HPDE6-E6E7 (cell line): ENCODE results near the gene RAB26.

ENCODE experiments used
- DNase-seq: peaks from one replicate; pipeline ENCODE4 v3.0.0; 2011; ENCODE audit warnings: missing footprints; ENCODE audit errors: extremely low spot score

RAB26 gene

DNA sequence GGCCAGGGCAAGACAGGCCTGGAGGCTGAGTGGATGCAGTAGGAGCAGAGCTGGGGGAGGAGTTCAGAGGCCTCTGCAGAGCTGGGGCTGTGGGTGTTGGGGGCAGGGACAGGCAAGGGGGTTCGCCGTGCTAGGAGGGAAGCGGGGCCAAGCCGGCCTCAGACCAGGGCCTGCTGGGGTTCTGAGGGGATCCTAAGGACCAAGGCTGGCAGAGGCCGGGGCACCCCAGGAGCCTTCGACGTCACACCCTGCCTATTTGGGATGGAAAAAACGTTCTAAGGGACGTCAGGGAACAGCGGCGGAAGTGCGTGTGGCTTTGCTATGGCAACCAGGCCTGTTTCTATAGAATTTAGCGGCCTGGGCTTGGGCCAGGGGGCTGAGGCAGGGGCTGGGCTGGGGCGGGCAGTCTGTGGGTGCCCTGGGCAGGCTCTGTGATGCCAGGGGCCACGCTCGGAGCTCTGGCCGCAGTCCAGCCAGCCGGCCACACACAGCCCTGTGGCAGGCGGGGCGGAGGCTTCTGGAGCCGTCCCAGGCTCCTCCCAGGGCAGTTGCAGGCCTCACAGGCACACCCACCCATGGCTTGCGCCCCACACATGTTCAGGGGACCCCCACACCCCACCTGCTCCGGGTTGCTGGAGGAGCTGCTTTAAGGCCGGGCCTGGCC lies 10.9 kb downstream of the RAB26 start:
- no peak for DNase-seq

DNA sequence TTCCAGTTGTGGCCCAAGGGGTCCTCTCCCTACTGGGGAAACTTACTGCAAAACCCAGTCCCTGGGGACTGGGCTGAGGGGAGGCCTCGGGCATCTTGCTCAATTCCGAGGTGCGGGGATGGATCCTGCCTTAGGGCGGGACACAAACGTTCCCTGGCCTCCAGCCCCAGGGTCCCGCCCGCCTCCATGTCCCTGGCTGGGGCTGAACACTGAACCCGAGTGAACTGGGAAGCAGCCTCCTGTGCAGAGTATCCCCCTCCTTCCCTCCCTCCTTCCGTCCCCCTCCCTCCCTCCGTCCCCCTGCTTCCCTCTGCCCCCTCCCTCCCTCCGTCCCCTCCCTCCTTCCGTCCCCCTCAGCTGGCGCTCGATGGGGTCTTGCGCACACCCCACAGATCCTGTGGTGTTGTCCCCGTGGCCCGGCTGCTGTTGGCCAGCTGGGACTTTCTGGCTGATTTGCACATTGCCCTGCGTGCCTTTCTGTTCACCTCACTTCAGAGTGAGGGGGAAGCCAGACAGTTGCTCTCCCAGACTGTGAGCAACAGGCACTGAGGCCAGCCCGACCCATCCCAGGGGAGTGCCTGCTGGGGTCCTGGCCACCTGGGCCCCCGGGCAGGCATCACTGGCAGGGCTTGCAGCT lies 12.6 kb downstream of the RAB26 start:
- DNase-seq = no peak

DNA sequence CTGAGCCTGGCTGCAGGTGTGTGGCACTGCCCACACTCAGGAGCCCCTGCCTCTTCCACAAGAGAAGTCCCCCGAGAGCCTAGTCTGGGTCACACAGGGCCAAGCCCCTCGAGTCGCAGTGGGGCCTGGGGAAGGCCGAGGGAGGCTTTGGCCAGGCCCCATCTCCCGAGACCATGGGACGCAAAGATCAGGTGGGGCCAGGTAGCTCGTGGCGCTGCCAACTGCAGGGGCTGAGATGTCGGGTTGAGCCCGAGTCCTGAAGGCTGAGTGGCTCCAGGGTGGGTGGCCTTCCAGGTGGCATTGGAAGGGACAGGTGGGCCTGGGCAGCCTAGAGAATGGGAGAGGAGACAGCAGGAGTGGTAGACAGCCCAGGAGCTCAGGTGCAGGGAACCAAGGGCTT lies 13.5 kb downstream of the RAB26 start:
- DNase-seq = no peak

DNA sequence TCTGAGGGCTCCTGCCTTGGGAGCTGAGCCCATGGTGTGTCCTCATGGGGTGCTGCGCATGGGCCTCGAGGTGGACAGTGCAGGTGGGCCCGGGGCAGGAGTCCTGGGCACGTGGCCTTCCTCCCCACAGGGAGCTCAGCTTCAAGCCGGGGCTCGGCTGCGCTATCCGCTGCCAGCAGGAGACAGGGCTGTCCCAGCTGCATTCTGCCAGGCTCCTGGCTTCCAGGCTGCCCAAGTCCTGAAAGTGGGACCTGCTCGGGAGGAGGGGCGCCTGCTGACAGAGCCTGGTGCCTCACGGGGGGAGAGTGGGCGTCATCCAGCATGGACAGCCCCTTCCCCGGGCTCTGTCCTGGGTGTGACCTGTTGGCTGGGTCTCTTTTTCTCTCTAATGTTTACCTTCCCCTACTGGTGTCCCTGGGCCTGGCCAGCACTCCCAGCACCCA lies 14.3 kb downstream of the RAB26 start:
- DNase-seq = no peak

DNA sequence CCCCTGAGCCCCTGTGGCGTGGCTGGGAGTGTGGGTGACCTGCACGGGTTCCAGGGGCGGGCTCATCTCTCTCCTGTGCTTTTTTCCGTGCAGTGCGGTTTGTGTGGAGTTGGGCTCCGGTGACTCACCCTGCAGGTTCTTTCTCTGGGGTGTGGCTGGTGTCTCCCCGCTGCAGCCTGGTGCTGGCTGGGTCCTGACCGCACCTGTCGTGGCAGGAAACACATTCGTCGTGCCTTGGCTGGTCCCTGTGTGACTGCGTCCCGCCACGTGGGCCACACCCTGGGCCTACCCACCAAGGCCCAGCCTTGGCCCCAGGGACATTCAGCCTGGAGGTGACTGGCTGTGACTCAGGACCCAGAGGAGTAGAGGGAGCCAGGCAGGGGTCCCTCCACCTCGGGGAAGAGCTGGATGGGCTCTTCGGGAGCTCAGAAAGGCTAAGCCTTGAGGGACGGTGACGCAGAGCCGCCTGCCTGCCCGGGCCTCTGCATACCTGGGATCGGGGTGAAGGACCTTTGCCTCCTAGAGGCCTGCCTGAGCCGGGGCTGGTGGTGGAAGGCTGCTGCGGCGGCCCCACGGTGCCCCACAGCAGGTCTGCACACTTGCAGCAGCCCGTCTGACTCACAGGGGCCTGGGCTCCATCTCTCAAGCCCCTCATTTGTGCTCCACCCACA lies 14.9 kb downstream of the RAB26 start:
- peak; percentile 85 for DNase-seq

DNA sequence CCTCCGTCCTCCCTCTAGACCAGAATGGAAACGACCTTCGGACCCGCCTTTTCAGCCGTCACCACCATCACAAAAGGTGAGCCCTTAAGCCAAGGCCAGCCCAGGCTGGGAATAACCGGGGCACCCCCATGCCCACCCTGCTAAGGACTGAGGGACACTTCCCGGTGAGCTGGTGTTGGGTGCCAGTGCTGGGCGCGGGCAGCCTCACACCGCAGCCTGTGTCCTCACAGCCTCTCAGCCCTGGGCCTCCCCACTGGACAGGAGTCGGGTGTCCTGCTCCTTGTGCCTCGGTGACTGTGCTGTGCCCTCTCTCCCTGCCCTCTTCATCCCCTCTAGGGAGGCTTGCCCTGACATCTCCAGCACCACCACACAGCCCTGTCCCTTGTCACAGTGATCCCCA lies 17.4 kb downstream of the RAB26 start:
- DNase-seq = no peak

DNA sequence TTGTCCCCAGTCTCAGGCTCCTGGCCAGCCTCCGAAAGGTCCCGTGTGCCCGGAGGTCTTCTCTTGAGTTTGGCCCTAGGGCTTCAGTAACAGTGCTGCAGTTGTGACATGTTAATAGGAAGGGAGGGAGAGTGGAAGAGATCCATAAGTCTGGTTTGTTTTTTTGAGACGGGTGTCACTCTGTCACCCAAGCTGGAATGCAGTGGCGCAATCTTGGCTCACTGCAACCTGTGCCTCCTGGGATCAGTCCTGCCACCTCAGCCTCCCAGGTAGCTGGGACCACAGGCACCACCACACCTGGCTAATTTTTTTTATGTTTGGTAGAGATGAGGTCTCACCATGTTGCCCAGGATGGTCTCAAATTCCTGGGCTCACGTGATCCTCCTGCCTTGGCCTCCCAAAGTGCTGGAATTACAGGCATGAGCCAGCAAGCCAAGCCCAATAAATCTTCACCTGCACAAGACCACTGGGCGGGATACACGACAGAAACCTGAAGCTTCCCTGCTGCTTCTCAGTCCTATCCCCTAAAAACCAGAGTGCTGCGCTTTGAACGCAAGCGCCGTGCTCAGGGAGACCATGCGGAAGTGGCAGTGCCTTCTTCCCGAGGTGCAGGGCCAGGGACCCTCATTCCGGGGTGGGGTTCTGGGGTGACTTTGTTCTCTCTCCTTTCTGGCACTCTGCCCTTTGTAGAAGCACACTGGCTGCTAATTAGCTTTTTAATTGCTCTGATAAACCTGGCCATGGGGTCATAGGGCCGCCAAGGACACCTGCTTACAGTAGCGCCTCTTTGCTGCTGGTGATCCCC lies 18.0 kb downstream of the RAB26 start:
- DNase-seq = no peak

DNA sequence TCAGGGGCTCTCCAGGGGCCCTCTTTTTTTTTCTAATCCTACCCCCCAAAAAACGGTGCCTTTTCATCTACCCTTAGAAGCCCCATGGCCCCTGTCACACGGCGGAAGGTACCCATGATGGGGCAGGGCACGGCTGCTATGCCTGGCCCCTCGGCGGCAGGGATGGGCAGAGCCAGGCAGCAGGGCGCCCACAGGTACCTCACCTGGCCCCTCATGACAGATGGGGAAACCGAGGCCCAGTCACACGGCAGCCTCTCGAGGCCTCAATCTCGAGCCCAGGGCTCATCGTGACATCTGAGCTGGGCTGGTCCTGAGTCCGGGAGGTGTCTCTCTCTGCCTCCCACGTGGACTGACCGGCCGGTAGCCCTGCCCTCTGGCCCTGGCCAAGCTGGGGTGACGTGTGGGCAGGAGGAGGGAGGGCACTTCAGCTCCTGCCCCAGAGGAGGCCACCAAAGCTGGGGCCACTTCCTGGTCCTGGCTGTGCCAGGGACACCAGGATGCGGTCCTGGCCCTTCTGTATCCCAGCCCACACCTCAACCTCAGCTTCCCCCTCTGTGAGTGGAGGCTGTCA lies 18.7 kb downstream of the RAB26 start:
- no peak for DNase-seq

DNA sequence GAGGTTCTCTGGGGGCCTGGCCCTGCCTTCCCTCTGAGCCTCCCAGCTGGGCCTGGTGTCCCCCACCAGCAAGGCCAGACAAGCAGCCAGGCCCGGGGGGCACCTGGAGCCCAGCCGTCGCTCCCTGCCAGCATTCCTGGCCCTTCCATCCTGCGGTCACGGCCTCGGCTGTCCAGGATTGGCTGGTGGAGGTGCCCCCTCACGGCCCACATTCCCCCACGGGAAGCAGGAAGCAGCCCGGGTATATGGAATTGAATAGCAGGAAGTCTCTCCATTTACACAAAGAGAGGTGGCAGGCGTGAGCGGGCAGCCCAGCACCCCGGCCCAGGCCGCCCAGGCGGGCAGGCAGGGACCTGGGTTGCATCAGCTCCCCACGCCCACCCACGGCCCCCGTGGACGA lies 21.7 kb downstream of the RAB26 start:
- DNase-seq = no peak

DNA sequence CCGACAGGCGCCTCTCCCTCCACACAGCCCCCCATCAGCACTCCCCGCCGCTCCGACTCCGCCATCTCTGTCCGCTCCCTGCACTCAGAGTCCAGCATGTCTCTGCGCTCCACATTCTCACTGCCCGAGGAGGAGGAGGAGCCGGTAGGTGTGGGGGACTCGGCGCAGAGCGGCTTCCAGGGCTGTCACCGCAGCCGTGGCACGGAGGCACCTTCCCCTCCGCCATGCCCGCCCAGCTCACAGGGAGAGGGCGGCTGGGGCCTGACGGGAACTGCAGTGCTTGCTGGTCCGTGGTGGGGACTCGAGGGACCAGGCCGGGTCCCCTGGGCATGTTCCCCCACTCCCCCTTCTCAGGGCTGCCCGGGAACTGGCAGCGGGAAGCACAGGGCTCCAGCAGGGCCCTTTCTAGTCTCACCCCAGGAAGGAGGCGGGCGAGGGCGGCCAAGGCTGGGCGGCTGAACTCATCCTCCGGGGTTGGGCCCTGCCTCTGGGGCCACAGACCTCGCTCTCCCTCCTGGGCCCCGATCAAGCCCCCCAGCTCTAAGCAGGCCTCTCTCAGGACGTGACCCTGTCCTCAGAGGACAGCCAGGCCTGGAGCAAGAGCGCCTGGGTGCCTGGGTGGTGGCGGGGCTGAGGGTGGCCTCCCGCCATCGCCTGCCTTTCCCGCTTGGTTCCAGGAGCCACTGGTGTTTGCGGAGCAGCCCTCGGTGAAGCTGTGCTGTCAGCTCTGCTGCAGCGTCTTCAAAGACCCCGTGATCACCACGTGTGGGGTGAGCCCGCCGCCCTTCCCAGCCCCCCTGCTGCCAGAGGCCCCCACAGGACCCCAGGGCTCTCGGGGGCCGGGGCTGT lies 22.4 kb downstream of the RAB26 start:
- no peak for DNase-seq

DNA sequence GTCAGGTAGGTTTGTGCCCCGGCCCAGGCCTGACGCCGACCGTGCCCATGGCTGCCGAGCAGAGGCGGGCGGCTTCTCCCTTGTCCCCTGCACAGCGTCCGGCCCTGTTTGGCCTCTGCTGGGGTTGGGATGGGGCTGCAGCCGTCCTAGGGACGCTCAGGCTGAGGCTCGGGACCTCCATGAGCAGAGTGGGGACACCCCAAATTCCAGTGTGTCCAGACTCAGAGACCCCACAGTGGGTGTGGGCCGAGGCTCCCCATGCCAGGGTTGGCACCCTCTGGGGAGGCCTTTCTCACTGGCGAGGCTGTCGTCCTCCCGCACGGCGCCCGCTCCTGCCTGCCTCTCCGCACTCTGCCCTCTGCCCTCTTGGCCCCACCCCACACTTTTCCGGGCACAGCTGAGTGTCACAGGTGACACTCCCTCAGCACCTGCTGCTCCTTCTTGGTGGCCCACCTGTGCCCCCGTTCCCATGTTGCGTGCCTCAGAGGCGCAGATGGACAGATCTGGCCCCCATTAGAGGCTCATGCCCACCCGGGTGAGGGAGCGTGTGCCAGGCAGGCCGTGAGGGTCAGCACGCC lies 23.3 kb downstream of the RAB26 start:
- no peak for DNase-seq

DNA sequence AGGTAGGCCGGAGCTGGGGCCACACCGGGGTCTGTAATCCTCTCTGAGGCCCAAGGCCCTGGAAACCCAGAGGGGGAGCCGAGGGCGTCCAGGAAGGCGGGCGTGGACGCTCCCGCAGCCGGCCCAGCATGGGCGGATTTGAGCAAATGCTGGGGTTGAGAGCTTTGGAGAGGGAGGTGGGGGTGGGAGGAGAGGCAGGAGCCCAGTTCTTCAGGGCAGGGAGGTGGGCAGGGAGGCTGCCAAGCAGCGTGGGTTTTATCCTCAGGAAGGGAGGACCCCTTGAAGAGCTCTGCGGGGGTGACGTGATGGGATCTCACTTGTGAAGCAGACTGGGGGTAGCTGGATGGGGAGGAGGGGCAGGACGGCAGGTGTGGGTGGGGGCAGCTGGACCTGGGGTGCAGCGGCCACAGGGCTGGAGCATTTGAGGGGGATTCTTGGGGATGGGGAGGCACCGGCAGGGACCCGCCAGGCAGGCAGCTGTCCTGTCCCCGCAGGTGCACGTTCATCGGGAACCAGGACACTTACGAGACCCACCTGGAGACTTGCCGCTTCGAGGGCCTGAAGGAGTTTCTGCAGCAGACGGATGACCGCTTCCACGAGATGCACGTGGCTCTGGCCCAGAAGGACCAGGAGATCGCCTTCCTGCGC lies 24.4 kb downstream of the RAB26 start:
- DNase-seq = no peak

DNA sequence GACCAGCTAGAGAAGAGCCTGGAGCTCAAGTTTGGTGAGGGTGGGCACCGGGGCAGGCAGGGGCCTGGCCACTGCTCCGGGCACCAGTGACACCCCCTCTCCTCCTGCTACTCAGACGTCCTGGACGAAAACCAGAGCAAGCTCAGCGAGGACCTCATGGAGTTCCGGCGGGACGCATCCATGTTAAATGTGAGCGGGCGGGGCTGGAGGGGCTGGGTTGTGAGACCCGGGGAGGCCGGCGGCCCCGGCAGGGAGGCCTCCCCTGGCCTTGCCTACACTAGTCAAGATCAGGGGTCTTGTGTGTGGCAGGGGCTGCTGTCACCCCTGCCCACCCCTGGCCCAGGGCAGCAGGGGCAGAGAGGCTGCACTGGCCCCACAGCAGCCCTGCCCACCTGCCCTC lies 24.9 kb downstream of the RAB26 start:
- no peak for DNase-seq

DNA sequence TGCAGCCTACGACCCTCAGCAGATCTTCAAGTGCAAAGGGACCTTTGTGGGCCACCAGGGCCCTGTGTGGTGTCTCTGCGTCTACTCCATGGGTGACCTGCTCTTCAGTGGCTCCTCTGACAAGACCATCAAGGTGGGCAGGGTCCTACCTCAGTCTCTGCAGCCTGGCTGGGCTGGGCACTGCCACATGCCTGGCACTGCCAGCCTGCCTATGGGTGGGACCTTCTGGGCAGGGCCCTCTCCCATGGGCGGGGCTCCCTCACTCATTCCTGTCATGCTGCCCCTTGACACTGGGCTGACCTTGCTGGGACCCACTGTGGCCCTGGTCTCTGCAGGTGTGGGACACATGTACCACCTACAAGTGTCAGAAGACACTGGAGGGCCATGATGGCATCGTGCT lies 25.5 kb downstream of the RAB26 start:
- DNase-seq = no peak

DNA sequence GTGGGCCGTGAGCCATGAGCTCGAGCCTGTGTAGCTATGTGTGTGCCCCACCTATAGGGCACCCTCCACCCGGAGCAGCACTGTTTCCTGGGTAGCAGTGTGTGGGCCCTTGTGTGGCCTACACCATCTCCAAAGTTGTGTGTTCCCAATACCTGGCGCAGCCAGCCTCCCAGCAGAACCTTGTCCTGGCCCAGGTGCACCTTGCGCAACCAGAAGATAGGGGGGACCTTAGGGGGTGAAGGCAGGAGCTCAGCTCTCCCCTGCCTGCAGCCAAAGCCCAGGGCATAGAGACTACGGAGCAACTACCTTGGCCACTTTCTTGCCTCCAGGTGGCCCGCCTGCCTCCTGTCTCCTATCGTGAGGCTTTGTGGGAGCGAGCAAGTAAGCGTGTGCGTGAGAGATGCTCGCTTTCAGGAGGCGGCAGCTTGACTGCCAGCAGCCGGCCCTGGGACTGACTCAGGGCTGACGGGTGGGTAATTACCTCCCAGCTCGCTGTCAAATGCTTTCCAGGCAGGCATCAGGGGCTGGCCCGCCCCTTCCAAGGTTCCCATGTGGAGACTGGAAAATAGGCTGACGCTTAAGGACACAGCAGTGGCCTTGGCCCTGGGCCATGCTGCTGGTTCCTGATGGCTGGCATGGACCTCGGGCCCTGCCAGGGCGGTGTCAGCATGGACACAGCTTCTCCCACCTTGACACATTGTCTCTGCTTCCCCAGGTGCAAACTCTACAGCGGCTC lies 26.1 kb downstream of the RAB26 start:
- no peak for DNase-seq

DNA sequence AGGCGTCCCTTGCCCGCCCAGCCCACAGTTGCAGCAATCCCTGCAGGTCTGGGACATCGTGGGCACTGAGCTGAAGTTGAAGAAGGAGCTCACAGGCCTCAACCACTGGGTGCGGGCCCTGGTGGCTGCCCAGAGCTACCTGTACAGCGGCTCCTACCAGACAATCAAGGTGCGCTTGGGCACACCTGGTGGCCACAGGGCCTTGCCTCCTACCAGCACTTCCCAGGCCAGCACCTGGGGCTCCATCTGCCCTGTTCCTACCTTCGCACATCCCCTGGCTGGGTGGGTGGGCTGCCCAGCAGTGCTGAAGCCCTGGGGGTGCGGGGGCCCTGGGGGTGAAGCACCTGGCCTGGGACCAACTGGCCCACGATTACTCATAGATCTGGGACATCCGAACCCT lies 27.0 kb downstream of the RAB26 start:
- no peak for DNase-seq

DNA sequence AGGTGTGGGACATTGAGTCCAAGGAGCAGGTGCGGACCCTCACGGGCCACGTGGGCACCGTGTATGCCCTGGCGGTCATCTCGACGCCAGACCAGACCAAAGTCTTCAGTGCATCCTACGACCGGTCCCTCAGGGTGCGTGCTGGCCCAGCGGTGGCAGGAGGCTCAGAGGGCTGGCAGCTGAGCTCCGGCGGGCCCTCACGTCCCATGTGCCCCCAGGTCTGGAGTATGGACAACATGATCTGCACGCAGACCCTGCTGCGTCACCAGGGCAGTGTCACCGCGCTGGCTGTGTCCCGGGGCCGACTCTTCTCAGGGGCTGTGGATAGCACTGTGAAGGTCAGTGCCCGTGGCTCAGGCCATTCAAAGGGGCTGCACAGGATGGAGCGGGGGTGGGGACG lies 27.6 kb downstream of the RAB26 start:
- no peak for DNase-seq

DNA sequence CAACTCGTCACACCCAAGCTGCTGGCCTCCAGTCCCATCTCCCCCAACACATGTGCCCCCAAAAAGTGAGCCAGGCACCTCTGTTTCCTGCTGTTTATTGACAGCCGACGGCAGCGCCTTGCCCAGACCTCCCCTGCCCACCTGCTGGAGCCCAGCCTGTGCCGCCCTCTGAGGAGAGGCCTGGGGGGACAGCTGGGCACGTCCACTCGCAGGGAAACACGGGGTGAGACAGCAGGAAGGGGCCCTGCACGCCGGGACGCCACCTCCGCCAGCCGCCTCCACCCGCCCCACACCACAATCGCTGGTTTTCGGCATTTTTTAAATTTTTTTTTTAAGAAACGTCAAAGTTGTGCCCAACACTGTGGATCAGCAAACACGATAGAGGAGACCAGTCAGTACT lies 28.7 kb downstream of the RAB26 start:
- DNase-seq = no peak

DNA sequence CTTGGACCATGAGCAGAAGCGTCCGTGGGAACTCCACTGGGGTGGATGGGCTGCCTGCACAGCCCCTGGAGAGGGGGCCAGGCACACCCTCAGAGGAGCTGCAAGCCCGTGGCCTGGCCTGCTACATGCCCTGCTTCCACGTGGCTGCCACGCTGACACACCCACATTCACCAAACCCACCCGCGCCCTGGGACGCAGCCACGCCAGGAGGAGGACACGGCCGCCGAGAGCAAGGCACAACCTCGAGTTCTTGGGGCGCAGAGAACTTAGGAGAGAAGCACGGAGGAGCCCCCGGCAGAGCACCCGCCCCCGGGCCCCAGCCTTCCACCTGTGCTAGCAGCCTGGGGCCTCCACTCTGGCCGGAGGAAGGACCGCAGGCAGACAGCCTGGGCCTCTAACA lies 29.1 kb downstream of the RAB26 start:
- DNase-seq = no peak
